Upper lobe of left lung (tissue), 6 donors: ENCODE results near the gene DGKQ. TPM values are rescaled to one million over a fixed set of nuclear protein-coding genes. Genes with fewer than 3 reads are reported as not detected.

Source experiments
- ATAC-seq, 2 donors: fragments of 200-7000 bp; cut with Tn5 transposase; one replicate each; pipeline ENCODE4 v1.9.1; 2022; ENCODE audit warnings: mild to moderate bottlenecking in 2 of 2, moderate library complexity in 2 of 2; ENCODE audit not compliant: low FRiP score in 2 of 2
- DNase-seq, 2 donors: peaks; one replicate each; pipeline ENCODE4 v3.0.0-alpha.2; 2019 to 2020
- H3K27ac ChIP-seq, 4 donors: fragments of 200-600 bp; sonication (generic); one replicate each; pipeline ENCODE4 v1.5.1; 2016 to 2019
- H3K27me3 ChIP-seq, 4 donors: fragments of 200-600 bp; sonication (generic); one replicate each; pipeline ENCODE4 v1.5.1; 2017 to 2019
- H3K36me3 ChIP-seq, 4 donors: fragments of 200-600 bp; sonication (generic); one replicate each; pipeline ENCODE4 v1.5.1; 2016 to 2019
- H3K4me1 ChIP-seq, 4 donors: fragments of 200-600 bp; sonication (generic); one replicate each; pipeline ENCODE4 v1.5.1; 2018 to 2019
- H3K4me3 ChIP-seq, 4 donors: fragments of 200-600 bp; sonication (generic); one replicate each; pipeline ENCODE4 v1.5.1; 2017 to 2019; ENCODE audit warnings: mild to moderate bottlenecking in 2 of 4, moderate library complexity in 1 of 4
- H3K9me3 ChIP-seq, 4 donors: fragments of 200-600 bp; sonication (generic); one replicate each; pipeline ENCODE4 v1.5.1; 2018 to 2019
- EP300 ChIP-seq, 4 donors: sonication (generic); formaldehyde crosslinking; IDR thresholded peaks; one replicate each; pipeline ENCODE4 v1.5.1; 2017; ENCODE audit warnings: antibody characterized with exemption in 4 of 4, control low read depth in 2 of 4
- POLR2A ChIP-seq, 4 donors: fragments of 450-650 bp; IDR thresholded peaks; one replicate each; pipeline ENCODE4 v1.5.1; 2016 to 2017; ENCODE audit warnings: antibody characterized with exemption in 4 of 4, mild to moderate bottlenecking in 2 of 4
- POLR2AphosphoS5 ChIP-seq, 2 donors: sonication (generic); formaldehyde crosslinking; IDR thresholded peaks; one replicate each; pipeline ENCODE4 v1.5.1; 2017; ENCODE audit warnings: antibody characterized with exemption in 2 of 2
- WGBS, 2 donors: methylation state at CpG; one replicate each; pipeline ENCODE4 v1.1.5; 2017 to 2018; 5-methylcytosine and 5-hydroxymethylcytosine counted together
- total RNA-seq, 6 donors: library from RNA; depleted of rRNA in 4 of 6; stranded (reverse); fragments of >200 nt in 4 of 6; gene quantifications; one replicate each; pipeline versions ENCODE4 v1.1.0 to v1.2.1, GENCODE V29; 2016 to 2021
- TF ChIP-seq, protein P1 (sequence below), 6 experiments: fragments of 450-650 bp in 4 of 6; fragments of 200-600 bp in 2 of 6; sonication (generic) in 2 of 6; IDR thresholded peaks; one replicate each; pipeline ENCODE4 v1.5.1; 2016 to 2019; ENCODE audit warnings: antibody characterized with exemption in 6 of 6
- donor health status: DM: no; HTN: no; CAD: no; lungs with moderate emphysema.
- donor health status: DM: no; HTN: yes; CAD: no; lungs with severe emphysema.

The DGKQ gene
- total RNA-seq, 6 donors from 2014 or later, result 10.7 to 36.7 (median 17.5) TPM

DNA sequence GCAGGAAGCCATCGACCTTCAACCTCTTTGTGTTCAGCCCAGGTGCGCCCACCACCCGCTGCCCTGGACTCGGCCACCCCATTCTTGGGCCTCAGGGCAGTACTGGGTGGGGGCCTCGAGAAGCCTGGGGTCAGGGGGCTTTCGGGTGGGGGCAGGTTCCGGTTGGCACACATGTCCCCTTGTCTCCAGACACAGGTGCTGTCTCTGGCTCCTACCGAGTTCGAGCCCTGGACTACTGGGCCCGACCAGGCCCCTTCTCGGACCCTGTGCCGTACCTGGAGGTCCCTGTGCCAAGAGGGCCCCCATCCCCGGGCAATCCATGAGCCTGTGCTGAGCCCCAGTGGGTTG is 30.7 kb upstream of the DGKQ start:
- Histone ChIP-seq H3K4me1 (peaks cover 19 to 31% (median 23%) of the 10 kb centered on the region in 4 donors), H3K4me3 (no peak overlapping the region), H3K36me3 (no peaks in the 10 kb centered on the region), H3K27me3 (peaks cover 4 to 47% (median 30%) of the 10 kb centered on the region in 4 donors), H3K27ac (no peak overlapping the region), H3K9me3 (no peaks in the 10 kb centered on the region)
- no peak for DNase-seq
- ATAC-seq, result no peak
- WGBS, 2 donors, result 87 to 88% methylated on average over 6 to 9 of the region's 13 CpGs
- TF ChIP-seq, protein P1, sequence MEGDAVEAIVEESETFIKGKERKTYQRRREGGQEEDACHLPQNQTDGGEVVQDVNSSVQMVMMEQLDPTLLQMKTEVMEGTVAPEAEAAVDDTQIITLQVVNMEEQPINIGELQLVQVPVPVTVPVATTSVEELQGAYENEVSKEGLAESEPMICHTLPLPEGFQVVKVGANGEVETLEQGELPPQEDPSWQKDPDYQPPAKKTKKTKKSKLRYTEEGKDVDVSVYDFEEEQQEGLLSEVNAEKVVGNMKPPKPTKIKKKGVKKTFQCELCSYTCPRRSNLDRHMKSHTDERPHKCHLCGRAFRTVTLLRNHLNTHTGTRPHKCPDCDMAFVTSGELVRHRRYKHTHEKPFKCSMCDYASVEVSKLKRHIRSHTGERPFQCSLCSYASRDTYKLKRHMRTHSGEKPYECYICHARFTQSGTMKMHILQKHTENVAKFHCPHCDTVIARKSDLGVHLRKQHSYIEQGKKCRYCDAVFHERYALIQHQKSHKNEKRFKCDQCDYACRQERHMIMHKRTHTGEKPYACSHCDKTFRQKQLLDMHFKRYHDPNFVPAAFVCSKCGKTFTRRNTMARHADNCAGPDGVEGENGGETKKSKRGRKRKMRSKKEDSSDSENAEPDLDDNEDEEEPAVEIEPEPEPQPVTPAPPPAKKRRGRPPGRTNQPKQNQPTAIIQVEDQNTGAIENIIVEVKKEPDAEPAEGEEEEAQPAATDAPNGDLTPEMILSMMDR (IDR thresholded peaks at IDR 0.05), result no peak
- no peak for TF ChIP-seq POLR2A (IDR thresholded peaks at IDR 0.05)
- TF ChIP-seq EP300 (IDR thresholded peaks at IDR 0.05), result no peak
- TF ChIP-seq POLR2AphosphoS5 (IDR thresholded peaks at IDR 0.05), result no peak

DNA sequence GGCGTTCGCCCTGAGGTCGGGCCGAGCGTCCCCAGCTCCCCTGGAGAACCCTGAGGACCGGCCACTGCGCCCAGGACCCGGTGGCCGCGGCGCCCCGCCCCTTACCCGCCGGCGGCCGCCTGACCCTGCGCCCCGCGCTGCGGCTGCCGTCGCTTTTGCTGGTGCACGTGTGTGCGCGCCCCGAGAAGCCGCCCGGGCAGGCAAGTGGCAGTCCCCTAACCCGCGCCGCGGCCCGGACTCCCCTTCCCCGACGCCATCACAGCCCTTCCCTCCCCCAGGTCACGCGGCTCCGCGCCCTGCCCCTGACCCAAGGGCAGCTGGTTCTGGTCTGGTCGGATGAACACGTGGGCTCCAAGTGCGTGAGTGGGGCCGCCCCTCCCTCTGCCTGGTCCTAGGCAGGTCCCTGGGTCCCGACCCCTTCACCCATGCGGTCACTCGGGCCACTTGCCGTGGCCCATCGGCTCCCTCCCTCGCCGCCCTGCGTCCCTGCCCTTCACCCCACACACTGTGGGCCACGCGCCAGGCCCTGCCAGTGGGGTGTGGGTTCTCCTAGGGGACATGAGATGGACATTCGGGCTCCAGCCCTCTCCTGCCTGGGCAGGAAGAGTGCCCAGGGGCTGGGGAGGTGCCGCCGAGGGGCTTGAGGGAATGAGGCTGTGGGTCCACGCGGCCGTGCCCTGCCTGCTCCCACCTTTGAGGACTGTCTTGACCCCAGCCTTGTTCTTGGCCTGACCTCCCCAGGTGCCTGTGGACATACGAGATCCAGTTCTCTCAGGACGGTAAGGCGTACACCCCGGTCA is 30.1 kb upstream of the DGKQ start:
- H3K4me1 ChIP-seq, result peaks cover 16 to 26% (median 18%) of the 10 kb centered on the region in 4 donors
- DNase-seq, result peak in 1 of 2 donors; percentile 86
- peaks cover 4 to 43% (median 27%) of the 10 kb centered on the region in 4 donors for H3K27me3 ChIP-seq
- peak; percentile 5 to 23 for ATAC-seq
- peak overlapping the region in 1 of 4 donors; percentile 9 for H3K4me3 ChIP-seq
- no peaks in the 10 kb centered on the region for H3K36me3 ChIP-seq
- TF ChIP-seq, protein P1 (IDR thresholded peaks at IDR 0.05), result no peak
- TF ChIP-seq POLR2A (IDR thresholded peaks at IDR 0.05) (no peak), EP300 (IDR thresholded peaks at IDR 0.05) (no peak), POLR2AphosphoS5 (IDR thresholded peaks at IDR 0.05) (no peak)
- H3K9me3 ChIP-seq, result no peaks in the 10 kb centered on the region
- WGBS, 2 donors, result 17 to 44% methylated on average over 20 to 38 of the region's 63 CpGs
- H3K27ac ChIP-seq, result no peak overlapping the region

DNA sequence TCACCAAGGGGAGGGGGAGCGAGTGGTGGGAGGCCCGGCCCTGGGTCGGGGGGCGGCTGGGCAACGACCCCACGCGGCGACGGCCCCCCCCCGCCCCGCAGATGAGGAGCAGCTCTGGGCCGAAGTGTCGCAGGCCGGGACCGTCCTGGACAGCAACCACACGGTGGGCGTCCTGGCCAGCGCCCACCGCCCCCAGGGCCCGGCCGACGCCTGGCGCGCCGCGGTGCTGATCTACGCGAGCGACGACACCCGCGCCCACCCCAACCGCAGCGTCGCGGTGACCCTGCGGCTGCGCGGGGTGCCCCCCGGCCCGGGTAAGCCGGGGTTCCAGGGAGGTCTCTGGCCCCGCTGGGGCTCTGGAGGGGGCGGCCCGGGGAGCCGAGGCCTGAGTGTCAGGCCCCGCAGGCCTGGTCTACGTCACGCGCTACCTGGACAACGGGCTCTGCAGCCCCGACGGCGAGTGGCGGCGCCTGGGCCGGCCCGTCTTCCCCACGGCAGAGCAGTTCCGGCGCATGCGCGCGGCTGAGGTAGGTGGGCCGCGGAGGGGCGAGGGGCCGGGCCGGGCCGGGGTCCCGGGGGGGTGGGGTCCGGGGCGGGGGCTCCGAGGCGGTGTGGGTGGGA is 29.4 kb upstream of the DGKQ start:
- no peaks in the 10 kb centered on the region for H3K9me3 ChIP-seq
- peak in 1 of 2 donors; percentile 84 for DNase-seq
- TF ChIP-seq EP300 (IDR thresholded peaks at IDR 0.05) (no peak), POLR2A (IDR thresholded peaks at IDR 0.05) (no peak), POLR2AphosphoS5 (IDR thresholded peaks at IDR 0.05) (no peak)
- TF ChIP-seq, protein P1 (IDR thresholded peaks at IDR 0.05), result no peak
- H3K4me1 ChIP-seq, result peaks cover 21 to 32% (median 23%) of the 10 kb centered on the region in 4 donors
- H3K27ac ChIP-seq, result no peak overlapping the region
- no peak for ATAC-seq
- H3K36me3 ChIP-seq, result no peaks in the 10 kb centered on the region
- peaks cover 4 to 47% (median 31%) of the 10 kb centered on the region in 4 donors for H3K27me3 ChIP-seq
- 3% methylated on average over 8 of the region's 75 CpGs; no CpG with 5 or more reads in 1 of the 2 donors for whole genome bisulfite sequencing, 2 donors
- peak overlapping the region in 1 of 4 donors; percentile 9 for H3K4me3 ChIP-seq

DNA sequence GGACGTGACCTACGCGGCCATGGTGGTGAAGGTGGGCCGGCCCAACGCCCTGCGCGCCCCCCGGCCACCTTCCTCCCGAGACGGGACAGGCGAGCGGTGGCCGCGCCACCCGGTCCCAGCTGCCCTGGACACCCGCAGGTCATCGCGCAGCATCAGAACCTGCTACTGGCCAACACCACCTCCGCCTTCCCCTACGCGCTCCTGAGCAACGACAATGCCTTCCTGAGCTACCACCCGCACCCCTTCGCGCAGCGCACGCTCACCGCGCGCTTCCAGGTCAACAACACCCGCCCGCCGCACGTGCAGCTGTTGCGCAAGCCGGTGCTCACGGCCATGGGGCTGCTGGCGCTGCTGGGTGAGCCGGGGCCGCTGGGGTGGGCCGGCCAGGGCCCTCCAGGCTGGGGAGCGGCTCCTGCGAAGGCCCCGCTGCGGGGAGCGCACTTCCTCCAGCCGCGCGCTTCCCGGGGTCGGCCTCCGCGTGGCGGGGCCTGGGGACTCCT is 28.8 kb upstream of the DGKQ start:
- WGBS, 2 donors, result 3% methylated on average over 15 of the region's 54 CpGs; no CpG with 5 or more reads in 1 of the 2 donors
- Histone ChIP-seq H3K36me3 (no peaks in the 10 kb centered on the region), H3K9me3 (no peaks in the 10 kb centered on the region), H3K27ac (no peak overlapping the region), H3K27me3 (peaks cover 4 to 52% (median 36%) of the 10 kb centered on the region in 4 donors), H3K4me3 (peak overlapping the region in 1 of 4 donors; percentile 9), H3K4me1 (peaks cover 26 to 38% (median 28%) of the 10 kb centered on the region in 4 donors)
- TF ChIP-seq EP300 (IDR thresholded peaks at IDR 0.05), result no peak
- TF ChIP-seq POLR2A (IDR thresholded peaks at IDR 0.05), result no peak
- TF ChIP-seq, protein P1 (IDR thresholded peaks at IDR 0.05), result no peak
- TF ChIP-seq POLR2AphosphoS5 (IDR thresholded peaks at IDR 0.05), result no peak
- DNase-seq, result peak; percentile 54 to 93
- ATAC-seq, result peak in 1 of 2 donors; percentile 20
